HL-60 (cell line): ENCODE results near the gene CNGA2.

Source experiments
- CTCF ChIP-seq: IDR thresholded peaks from one replicate; pipeline ENCODE4 v1.5.1; 2011; ENCODE audit warnings: low read length, control low read depth, inconsistent platforms; ENCODE audit not compliant: insufficient read depth
- POLR2AphosphoS5 ChIP-seq: IDR thresholded peaks from 2 replicates; pipeline ENCODE4 v1.6.1; 2012; ENCODE audit warnings: low read depth
- REST ChIP-seq: IDR thresholded peaks from 2 replicates; pipeline ENCODE4 v1.6.1; 2012; ENCODE audit warnings: low read depth; ENCODE audit not compliant: insufficient replicate concordance

GRCh38 chrX:151701531-151701930 lies 33.0 kb upstream of the CNGA2 start:
- TF ChIP-seq REST (no peak), CTCF (no peak), POLR2AphosphoS5 (no peak)
